ENCODE data around the gene PCDHA9.
"Not testable (repeated sequence)": the region's sequence is repeated elsewhere in the genome, so short reads cannot be mapped to it uniquely, and the experiment has no call there.

The PCDHA9 gene

GRCh38 chr5:140848139-140849102 lies at the start of gene PCDHA9:
PCDHA9 (plus strand) TSS chr5:140848382; CDS start chr5:140848496, 114 bp downstream.
- DNase-seq: not testable (repeated sequence)

GRCh38 chr5:140800816-140801493 lies 47.2 kb upstream of the PCDHA9 start, which contains the start of gene PCDHA3:
PCDHA3 (plus strand) TSS chr5:140801057.
- DNase-seq: no peak

- DNase-seq: no peak
Observed at GRCh38 chr5:140801494-140801841, 46.7 kb upstream of the PCDHA9 start.

- DNase-seq: not testable (repeated sequence)
Observed at GRCh38 chr5:140802381-140802780, 45.8 kb upstream of the PCDHA9 start.

- DNase-seq: no peak
Observed at GRCh38 chr5:140802781-140803271, 45.4 kb upstream of the PCDHA9 start.

GRCh38 chr5:140806834-140807775 lies 41.1 kb upstream of the PCDHA9 start, which contains the start of gene PCDHA4:
PCDHA4 (plus strand) TSS chr5:140807068.
- DNase-seq: no peak

GRCh38 chr5:140808241-140808888 lies 39.8 kb upstream of the PCDHA9 start:
- DNase-seq: not testable (repeated sequence)

- DNase-seq: no peak
Observed at GRCh38 chr5:140808889-140809291, 39.3 kb upstream of the PCDHA9 start.

GRCh38 chr5:140821375-140822280 lies 26.6 kb upstream of the PCDHA9 start, which contains the start of gene PCDHA5:
PCDHA5 (plus strand) TSS chr5:140821613.
- DNase-seq: no peak

GRCh38 chr5:140822281-140822629 lies 25.9 kb upstream of the PCDHA9 start:
- no peak for DNase-seq

- not testable (repeated sequence) for DNase-seq
Observed at GRCh38 chr5:140822969-140823368, 25.2 kb upstream of the PCDHA9 start.

GRCh38 chr5:140823475-140823874 lies 24.7 kb upstream of the PCDHA9 start:
- no peak for DNase-seq

GRCh38 chr5:140827704-140828361 lies 20.3 kb upstream of the PCDHA9 start, which contains the start of gene PCDHA6:
PCDHA6 (plus strand) TSS chr5:140827960; CDS start chr5:140828092, 132 bp downstream.
- DNase-seq: no peak

GRCh38 chr5:140828362-140828737 lies 19.8 kb upstream of the PCDHA9 start:
- no peak for DNase-seq

GRCh38 chr5:140829511-140830501 lies 18.4 kb upstream of the PCDHA9 start:
- DNase-seq: not testable (repeated sequence)

GRCh38 chr5:140833993-140834392 lies 14.2 kb upstream of the PCDHA9 start, which contains the start of gene PCDHA7:
PCDHA7 (plus strand) TSS chr5:140834269; CDS start chr5:140834384, 115 bp downstream.
- no peak for DNase-seq

- DNase-seq: not testable (repeated sequence)
Observed at GRCh38 chr5:140834439-140835008, 13.7 kb upstream of the PCDHA9 start.

All from bone marrow (tissue), 2 donors.